GM21367 (cell line): Measurements from ENCODE around the gene GALNT6.

Source experiments
- ATAC-seq: cut with Tn5 transposase; IDR thresholded peaks from one replicate; pipeline ENCODE4 v1.9.1; 2021; ENCODE audit not compliant: unreplicated experiment

GALNT6 gene

GRCh38 chr12:51391283-51392123 is at the start of gene GALNT6:
TSS of gene GALNT6 (minus strand) at chr12:51391406. CDS start at chr12:51379781, 11,625 bp downstream.
- no peak for ATAC-seq

GRCh38 chr12:51439330-51439729 is 48.1 kb upstream of the GALNT6 start:
- no peak for ATAC-seq

- no peak for ATAC-seq
These were observed 46.2 kb upstream of the GALNT6 start for GRCh38 chr12:51437431-51437830.

- no peak for ATAC-seq
These were observed 43.1 kb upstream of the GALNT6 start for GRCh38 chr12:51434305-51434704.

GRCh38 chr12:51432921-51433320 is 41.7 kb upstream of the GALNT6 start:
- no peak for ATAC-seq

GRCh38 chr12:51430196-51430895 is 39.1 kb upstream of the GALNT6 start:
- no peak for ATAC-seq

GRCh38 chr12:51429700-51430099 is 38.5 kb upstream of the GALNT6 start:
- no peak for ATAC-seq

- ATAC-seq, result no peak
These were observed 37.0 kb upstream of the GALNT6 start for GRCh38 chr12:51428256-51428655.

- ATAC-seq, result peak; percentile 77
These were observed 33.7 kb upstream of the GALNT6 start, which contains the start of gene SLC4A8 for GRCh38 chr12:51424662-51425539. TSS of gene SLC4A8 (plus strand) at chr12:51424831. CDS start at chr12:51424988, 157 bp downstream.

- no peak for ATAC-seq
These were observed 33.0 kb upstream of the GALNT6 start for GRCh38 chr12:51424094-51424661.

GRCh38 chr12:51421266-51421884 is 30.2 kb upstream of the GALNT6 start:
- no peak for ATAC-seq

GRCh38 chr12:51419425-51420193 is 28.4 kb upstream of the GALNT6 start:
- ATAC-seq, result no peak

- no peak for ATAC-seq
These were observed 26.6 kb upstream of the GALNT6 start for GRCh38 chr12:51417826-51418225.

- no peak for ATAC-seq
These were observed 24.7 kb upstream of the GALNT6 start for GRCh38 chr12:51415931-51416330.

GRCh38 chr12:51413791-51414190 is 22.6 kb upstream of the GALNT6 start:
- ATAC-seq, result no peak

- ATAC-seq, result no peak
These were observed 21.9 kb upstream of the GALNT6 start for GRCh38 chr12:51413149-51413548.

- no peak for ATAC-seq
These were observed 18.6 kb upstream of the GALNT6 start for GRCh38 chr12:51409846-51410245.

GRCh38 chr12:51407604-51408003 is 16.4 kb upstream of the GALNT6 start:
- ATAC-seq, result no peak

- ATAC-seq, result no peak
These were observed 15.7 kb upstream of the GALNT6 start for GRCh38 chr12:51406859-51407258.

GRCh38 chr12:51406290-51406689 is 15.1 kb upstream of the GALNT6 start:
- ATAC-seq, result no peak
